ACHN (cell line): ENCODE data around the gene DPYSL4.
A peak's percentile ranks its signal among the peaks of the same experiment; 100 is the strongest.

Experiments used
- DNase-seq: peaks from one replicate; pipeline ENCODE4 v3.0.0-alpha.2; 2015
- in situ Hi-C: cut with HindIII; loops from 2 replicates; pipeline ENCODE4 v1.10.0; 2017; ENCODE audit warnings: low sequenced_read_pairs, low pct_ligation_motif_present, low pct_unique_long_range_greater_than_20kb

The DPYSL4 gene

DNA sequence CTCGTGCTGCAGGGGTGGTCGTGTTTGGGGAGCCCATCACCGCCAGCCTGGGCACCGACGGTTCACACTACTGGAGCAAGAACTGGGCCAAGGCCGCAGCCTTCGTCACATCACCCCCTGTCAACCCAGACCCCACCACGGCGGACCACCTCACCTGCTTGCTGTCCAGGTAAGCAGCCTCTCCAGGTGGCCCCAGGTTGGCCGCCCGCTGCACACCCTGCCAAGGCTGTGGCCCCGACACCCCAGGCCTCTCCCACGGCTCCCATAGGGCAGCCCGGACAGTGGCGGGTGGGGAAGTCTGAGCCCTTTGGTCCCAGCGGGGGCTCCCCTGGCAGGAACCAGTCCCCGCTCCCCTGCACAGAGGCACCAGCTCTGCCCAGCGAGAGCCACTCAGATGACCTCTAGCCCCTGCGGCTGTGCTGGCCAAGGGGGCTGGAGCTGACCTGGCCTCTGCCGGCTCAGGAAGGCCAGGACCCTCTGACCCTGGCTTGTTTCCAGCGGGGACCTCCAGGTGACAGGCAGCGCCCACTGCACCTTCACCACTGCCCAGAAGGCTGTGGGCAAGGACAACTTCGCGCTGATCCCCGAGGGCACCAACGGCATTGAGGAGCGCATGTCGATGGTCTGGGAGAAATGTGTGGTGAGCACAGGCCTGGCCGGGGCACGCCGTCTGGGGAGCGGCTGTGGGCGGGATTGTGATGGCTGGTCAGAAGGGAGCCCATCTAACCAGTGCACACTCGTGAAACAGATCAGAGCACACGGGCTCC, 13.8 kb downstream of the DPYSL4 start:
- no peak for DNase-seq
- in situ Hi-C loops = no loop called here

DNA sequence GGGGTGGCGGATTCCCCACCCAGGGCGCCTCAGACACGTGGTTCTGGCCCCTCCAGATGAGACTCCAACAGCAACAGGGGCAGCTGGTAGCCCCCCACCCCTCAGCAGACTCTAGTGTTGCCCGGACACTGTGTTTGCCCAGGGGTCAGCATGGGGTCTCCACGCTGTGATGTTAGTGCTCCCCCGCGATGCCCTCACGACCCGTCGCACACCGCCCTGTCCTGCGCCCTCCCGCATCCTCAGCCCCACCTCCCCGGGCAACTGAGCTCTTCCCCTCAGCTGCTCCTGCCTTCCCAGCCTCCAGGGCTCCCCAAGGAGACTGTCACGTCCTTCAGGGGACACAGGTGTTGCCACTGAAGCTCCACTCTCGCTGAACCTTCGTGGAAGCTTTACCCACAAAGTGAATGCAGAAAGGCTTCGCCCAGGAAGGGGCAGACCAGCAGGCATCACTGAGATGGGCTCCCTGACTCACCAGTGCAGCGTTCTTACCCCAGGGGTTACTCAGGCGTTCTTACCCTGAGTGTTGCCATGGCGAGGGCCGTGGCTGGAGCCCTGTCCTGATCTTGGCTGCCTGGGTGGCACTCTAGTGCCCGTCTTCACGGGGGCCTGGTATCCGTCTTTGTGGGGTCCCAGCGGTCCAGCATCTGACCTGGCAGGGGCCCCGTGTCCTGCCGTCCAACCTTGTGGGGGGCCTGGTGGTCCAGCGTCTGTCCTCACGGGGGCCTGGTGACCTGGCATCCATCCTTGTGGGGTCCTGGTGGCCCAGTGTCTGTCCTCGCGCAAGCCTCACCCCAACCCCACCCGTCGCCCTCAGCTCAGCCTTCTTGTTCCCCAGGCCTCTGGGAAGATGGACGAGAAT, 14.6 kb downstream of the DPYSL4 start:
- in situ Hi-C loops = no loop called here
- DNase-seq = no peak

DNA sequence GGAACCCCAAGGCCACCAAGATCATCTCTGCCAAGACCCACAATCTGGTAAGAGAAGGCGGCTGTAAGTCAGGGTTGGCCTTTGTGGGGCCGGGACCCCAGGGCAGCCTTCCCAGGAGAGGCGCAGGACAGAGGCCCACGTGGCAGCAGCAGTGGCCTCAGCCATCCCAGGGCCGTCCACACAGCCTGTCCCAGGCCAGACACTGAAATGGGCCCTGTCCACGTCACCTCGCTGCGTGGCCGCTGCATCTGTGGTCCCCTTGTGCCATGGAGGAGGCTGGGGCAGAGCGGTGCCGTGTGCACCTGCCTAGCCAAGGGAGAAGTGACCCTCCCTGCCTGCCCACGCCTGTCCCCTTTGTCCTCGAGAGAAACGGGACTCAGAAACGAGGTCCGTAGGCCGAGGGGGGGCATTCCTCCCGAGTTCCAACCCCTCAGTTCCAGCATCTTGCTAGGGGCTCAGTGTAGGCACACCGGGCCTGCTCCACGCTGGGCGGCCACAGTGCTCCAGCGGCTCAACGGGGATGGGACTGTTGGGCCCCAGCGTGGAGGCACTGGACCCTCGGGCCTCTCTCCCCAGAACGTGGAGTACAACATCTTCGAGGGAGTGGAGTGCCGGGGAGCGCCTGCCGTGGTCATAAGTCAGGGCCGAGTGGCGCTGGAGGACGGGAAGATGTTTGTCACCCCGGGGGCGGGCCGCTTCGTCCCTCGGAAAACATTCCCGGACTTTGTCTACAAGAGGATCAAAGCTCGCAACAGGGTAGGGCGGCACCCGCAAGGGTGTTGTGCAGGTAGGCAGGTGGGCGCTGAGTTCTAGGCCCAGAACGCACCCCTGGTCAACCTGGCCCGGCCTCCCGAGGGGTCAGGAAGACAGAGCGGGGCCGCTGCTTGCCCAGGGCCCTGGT, 15.6 kb downstream of the DPYSL4 start:
- DNase-seq = no peak
- in situ Hi-C loops = no loop called here

DNA sequence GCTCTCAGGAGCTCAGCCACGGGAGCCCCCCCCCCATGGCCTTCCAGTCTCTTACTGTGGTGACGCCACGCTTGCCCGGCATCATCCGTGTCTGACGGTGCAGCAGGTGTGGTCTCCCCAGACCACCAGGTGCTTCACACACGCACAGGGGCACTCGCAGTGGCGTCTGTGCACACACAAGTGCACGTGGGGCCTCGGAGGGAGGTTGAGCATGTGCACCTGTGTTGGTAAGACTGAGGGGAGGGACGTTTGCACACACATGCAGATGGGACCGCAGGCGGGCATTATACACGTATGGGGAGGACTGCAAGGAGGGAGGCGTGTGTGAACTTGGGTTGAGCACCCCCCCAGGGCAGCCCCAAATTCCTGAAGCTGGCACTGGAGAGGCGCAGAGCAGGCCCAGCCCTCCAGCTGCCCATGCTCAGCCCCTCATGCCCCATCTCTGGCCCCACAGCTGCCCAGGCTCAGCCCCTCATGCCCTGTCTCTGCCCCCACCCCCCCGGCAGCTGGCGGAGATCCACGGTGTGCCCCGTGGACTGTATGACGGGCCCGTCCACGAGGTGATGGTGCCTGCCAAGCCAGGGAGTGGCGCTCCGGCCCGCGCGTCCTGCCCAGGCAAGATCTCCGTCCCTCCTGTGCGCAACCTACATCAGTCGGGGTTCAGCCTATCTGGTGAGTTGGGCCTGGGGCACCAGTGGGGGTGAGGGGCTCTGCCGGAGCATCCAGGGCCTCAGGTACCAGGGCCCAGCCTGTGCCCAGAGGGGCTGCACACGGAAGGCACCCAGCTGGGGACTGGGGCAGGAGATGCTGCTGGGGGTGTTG, 16.7 kb downstream of the DPYSL4 start:
- DNase-seq = no peak
- in situ Hi-C loops = no loop called here

DNA sequence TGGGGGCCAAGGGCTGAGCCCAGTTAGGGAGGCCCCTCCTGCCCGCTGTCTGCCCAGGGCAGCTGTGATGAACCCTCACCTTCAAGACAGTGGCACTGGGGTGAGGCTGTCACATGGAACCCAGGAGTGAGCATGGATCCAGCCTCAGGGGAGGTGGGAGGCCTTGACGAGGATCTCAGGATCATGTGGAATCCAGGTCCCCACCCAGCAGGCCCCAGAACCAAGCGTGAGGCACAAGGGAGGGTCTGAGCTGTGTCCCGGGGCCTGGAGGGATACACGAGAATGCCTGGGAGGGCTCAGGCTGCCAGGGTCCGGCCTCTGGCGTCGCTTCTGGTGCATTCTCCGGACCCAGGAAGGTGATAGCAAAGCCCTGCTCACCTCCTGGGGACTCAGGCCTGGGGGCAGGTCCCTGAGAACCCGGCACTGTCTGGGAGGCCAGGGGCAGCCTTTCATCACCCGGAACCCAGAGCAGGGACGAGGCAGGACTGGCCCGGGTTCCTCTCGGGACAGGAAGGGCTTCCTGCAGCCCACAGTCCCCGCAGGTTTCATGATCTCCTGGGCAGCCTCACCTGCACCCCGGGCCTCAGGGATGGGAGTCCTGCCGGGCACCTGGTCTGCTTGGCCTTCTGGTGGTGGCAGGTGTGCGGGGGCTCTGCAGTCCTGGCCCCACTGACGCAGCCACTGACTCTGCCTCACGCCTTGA, 17.5 kb downstream of the DPYSL4 start:
- in situ Hi-C loops = no loop called here

DNA sequence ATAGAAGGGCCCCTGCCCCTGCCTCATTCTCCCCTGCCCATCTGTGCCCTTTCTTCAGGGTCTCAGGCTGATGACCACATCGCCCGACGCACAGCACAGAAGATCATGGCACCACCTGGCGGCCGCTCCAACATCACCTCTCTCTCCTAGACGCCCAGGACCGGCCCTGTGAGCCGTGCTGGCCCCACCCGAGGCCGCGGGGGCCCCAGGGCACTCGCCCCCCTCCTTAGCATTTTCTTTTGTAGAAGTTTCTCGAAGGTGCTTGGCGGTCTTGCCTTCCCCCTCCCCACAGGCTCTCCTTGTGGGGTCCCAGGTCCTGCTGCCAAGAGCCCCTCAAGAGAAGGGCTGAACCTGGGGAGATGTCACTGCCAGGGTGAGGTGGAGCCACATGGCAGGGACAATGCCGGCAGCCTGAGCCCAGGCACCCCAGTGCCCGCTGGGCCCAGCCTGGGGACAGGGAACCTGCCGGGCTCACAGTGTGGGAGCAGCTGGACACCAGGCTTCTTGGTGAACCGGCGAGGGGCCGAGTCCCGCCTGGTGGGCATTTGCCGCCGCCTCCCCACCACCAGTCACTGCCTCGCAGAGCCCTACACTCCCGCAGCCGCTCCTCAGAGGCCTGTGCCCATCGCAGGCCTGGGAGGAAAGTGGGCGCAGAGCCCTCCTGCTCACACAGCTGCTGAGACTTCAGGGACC, 18.2 kb downstream of the DPYSL4 start:
- in situ Hi-C loops = no loop called here
- no peak for DNase-seq

More for the DNA sequence above, 17.5 kb downstream of the DPYSL4 start:
- no peak for DNase-seq

DNA sequence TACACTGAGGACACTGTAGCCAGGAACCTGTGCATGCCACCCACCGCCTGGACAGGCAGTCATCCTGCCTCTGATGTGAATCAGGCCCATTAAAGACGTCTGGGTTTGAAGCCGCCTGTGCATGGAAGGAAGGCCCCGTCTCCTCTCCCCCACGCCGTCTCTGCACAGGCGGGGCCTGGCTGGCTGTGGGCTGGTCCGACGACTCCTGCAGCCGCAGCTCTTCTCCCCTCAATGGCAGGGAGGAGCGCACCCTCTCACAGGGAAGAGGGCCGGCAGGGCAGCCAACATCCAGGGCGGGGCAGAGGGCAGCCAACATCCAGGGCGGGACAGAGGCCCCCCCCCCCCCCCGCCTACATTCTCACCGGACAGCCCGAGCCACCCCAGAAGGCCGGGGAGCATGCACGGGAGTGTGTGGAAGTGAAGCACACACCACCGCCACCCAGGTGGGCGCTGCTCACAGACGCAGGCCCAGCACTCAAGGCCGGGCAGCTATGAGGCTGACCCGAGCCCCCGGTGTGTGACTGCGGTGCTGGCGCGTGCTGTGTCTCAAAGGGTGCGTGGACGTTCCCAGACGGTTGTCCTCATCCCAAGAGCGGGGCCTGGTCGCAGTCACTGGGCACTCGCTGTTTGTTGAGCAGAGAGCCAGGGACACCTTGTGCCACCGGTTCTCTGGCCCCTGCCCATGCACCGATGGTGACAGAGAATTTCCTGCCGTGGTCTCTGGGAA, 19.1 kb downstream of the DPYSL4 start:
- DNase-seq = no peak
- in situ Hi-C loops = no loop called here

DNA sequence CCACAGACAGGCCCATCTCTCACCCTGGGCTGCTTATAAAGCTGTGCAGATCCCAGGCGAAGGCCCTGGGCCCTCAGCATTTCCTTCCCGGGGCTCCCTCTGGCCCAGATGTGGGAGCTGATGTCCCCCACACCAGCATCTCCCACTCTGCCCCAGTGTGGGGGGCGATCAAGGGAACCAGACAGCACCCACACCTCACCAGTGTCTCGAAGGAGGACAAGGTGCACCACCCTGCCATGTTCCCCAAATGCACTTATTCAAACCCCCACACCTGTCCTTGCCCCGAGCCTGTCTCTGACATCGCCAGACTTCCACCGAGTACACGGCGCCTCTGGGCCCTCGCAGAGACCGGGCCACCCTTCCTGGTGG, 19.6 kb downstream of the DPYSL4 start:
- in situ Hi-C loops = no loop called here
- DNase-seq = no peak

DNA sequence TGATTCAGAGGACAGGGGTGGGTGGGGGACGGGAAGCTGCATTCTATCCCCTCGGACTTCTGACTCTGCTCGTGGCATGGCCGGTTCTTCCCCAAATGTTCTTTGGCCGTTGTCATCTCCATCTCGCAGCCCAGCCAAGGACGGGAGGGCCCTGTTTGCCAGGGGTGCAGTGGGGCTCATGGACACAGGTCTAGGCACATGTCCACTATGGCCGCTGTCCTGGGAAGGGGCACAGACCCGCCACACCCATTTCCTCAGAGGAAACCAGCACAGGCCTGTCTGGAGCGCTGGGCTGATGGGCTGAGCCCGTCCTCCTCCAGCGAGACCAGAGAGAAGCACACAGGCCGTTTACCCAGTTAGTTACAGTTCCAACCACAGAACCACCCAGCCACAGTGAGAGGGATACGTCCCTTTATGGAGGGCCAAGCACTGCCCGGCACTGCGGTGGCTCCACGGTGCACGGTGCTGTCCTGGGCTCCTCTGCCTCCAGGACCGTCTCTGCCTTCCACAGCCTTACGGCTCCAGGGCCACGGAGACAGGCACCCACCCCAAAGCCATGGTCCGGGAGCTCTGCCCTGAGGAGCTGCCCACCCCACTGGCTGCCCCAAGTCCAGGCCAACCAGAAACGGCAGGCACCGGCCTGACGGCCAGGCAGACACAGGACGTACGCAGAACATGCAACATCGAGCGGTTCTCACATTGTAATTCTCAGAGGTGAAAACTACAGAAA, 20.2 kb downstream of the DPYSL4 start:
- DNase-seq = no peak
- in situ Hi-C loops = no loop called here

DNA sequence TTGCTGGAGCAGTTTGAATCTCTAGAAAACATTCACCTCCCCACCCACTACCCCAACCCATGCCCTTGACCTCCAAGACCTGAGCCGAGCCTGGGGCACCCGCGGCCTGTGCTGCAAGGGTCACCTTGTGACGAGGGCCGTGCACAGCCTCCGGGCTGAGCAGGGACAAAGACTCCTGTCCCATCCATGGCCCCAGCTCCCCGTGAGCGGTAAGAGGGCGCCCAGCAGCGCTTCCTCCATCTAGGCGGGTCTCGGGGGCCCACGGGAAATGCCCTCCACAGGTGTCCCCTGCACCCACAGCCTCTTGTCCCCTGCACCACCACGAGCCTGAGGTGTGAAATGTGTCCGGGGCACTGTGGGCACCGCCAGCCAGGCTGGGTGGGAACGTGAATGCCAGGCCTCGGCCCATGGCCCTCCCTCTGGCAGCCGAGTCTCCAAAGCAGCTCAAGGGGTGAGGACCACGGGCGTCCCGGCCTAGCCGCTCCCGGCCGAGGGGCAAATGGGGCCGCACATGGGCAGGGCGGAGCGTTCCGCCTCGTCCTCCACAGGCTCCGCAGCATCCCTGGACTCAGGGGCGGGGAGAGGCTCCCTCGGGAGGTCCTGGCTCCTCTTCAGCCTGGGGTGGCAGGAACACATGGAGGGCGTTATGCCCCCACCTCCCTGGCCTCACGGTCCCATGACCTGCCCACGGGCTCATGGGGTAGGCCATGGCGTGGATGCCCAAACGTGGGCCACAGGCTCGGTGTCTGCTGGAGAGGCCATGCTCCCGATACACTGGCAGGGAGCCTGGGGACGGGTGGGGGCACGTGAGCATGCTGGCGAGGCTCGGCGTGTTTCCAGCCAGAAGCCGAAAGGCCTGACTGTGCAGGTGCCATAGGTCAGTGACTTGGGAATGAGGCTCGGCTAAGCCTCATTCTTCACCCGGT, 21.1 kb downstream of the DPYSL4 start:
- in situ Hi-C loops = no loop called here
- DNase-seq = no peak

DNA sequence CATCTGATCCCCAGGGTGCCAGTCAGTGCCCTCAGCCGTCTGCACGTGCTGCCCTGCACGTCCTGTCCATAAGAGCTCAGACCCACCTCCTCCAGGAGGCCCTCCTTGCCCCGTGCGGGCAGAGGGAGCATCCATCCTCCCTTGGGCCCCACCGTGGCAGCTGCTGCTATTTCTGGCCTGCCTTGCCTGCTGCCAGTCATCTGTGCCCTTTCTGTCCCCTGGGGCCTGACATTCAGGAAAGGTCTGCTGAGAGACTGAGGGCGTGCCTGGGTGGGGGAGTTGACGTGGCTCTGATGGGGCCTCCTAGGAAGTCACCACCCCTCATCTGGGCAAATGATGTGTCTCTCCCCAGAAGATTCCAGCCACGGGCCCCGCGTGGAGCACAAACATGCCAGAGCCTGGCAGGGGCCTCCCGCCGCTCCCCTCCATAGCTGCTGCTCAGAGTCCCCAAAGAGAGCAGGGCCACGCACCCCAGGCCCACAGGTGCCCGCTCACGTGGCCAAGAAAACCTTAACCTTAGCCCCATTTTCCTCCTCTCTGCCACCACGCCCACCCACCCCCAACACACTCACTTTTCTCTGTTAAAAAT, 21.8 kb downstream of the DPYSL4 start:
- DNase-seq = no peak
- in situ Hi-C loops = no loop called here

DNA sequence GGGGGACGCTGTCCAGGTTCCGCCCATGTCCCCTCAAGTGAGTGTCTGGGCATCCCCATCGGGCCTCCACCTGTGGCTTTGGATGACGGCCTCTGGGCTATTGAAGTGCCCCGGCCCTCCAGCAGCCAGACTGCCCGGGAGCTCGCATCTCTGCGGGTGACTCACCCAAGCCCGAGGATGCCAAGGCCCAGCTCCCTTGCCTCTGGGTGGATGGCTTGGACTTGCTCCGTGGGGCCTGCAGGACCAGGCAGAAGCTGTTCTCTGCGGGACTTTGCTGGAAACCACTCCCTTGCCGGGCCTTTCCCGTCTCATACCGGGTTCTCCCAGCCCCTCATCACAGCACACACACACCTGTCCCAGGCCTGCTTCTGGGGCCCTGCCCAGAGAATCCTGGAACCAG, 22.4 kb downstream of the DPYSL4 start:
- in situ Hi-C loops = no loop called here
- DNase-seq = peak; percentile 22

DNA sequence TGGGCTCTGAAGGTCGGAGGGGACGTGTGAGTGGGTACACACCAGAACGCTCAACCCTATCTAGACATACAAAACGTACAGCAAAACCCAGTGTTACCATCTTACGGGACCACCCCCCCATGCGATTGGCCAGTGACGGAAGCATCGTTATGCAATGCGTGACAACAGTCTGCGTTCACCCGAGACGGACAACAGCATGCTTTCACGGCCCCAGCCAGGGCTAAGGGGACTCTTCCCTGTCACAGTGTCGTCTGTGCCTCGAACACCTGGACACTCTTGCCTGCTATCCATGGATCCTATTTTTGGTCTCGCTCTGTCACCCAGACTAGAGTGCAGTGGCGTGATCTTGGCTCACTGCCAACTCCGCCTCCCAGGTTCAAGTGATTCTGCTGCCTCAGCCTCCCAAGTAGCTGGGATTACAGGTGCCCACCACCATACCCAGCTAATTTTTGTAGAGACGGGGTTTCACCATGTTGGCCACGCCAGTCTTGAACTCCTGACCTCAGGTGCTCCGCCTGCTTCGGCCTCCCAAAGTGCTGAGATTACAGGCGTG, 23.3 kb downstream of the DPYSL4 start:
- in situ Hi-C loops = no loop called here
- DNase-seq = no peak

DNA sequence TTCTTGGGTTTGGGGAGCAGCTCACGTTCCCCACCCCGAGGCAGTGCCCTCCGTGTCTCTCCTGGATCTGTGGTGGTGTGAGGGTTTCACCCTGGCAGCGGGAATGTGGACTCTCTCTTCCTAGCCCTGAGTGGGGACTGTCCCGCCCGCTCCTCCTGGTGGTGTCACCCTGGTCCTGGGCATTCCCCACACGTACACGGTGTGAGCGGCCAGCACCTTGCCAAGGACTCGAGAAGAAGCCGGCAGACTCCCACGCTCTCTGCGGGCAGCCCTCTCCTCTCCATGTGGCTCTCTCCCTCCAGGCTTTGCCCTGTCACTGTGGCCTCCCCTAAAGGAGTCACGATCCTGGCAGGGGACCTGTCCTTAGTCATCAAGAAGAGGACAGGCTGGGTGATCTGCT, 24.0 kb downstream of the DPYSL4 start:
- DNase-seq = no peak
- in situ Hi-C loops = no loop called here
